Kidney (tissue), 14 donors: ENCODE results near the gene SNAI3. TPM values are rescaled to one million over a fixed set of nuclear protein-coding genes. Genes with fewer than 3 reads are reported as not detected.

ENCODE experiments used
- DNase-seq, 5 donors: peaks; one replicate each; pipeline ENCODE4 v3.0.0-alpha.2; 2013 to 2020
- FAIRE-seq: peaks from 2 replicates; lab custom pipeline; 2012; peaks lifted over from hg19 to GRCh38; lab: Jason Lieb, UNC
- H3K27ac ChIP-seq, 2 donors: one replicate each; pipeline ENCODE4 v1.7.0; 2013; ENCODE audit warnings: low read depth in 2 of 2, low read length in 2 of 2, inconsistent platforms in 1 of 2
- H3K27me3 ChIP-seq: one replicate; pipeline ENCODE4 v1.7.1; 2013; ENCODE audit warnings: low read length, inconsistent platforms; ENCODE audit not compliant: control insufficient read depth, insufficient read depth
- H3K36me3 ChIP-seq, 3 donors: one replicate each; pipeline versions ENCODE4 v1.7.0 to v1.7.1; 2013; ENCODE audit warnings: low read length in 3 of 3, control low read depth in 1 of 3, inconsistent platforms in 1 of 3; ENCODE audit not compliant: insufficient read depth in 3 of 3, control insufficient read depth in 2 of 3
- H3K4me1 ChIP-seq, 3 donors: one replicate each; pipeline versions ENCODE4 v1.7.0 to v1.7.1; 2013; ENCODE audit warnings: low read length in 3 of 3, inconsistent platforms in 1 of 3, low read depth in 1 of 3; ENCODE audit not compliant: control insufficient read depth in 2 of 3, insufficient read depth in 2 of 3
- H3K4me3 ChIP-seq, 3 donors: one replicate each; pipeline versions ENCODE4 v1.7.0 to v1.8.1; 2013; ENCODE audit warnings: low read length in 3 of 3, control low read depth in 1 of 3, inconsistent platforms in 1 of 3
- H3K9ac ChIP-seq, 3 donors: one replicate each; pipeline versions ENCODE4 v1.7.0 to v1.7.1; 2013; ENCODE audit warnings: low read length in 3 of 3, control low read depth in 1 of 3, inconsistent platforms in 1 of 3
- H3K9me3 ChIP-seq, 3 donors: one replicate each; pipeline versions ENCODE4 v1.7.0 to v1.7.1; 2013; ENCODE audit warnings: low read length in 3 of 3, control low read depth in 1 of 3, inconsistent platforms in 1 of 3; ENCODE audit not compliant: control insufficient read depth in 2 of 3, insufficient read depth in 1 of 3
- intact Hi-C: fragments of 100-400 bp; cut with DNase I; formaldehyde crosslinking; loops from one replicate; pipeline ENCODE4 v1.11.1; 2022
- polyA plus RNA-seq: library from polyadenylated mRNA; stranded (reverse); fragments of 350-450 nt; fragmentation: Illumina TruSeq; extraction: RNeasy Lipid Tissue Mini Kit (QIAGEN cat#74804); gene quantifications from one replicate; pipeline ENCODE4 v1.2.3, GENCODE V29; 2014; ENCODE audit warnings: low read depth, low replicate concordance; ENCODE audit not compliant: insufficient read depth
- total RNA-seq: library from RNA; stranded (reverse); fragmentation: NEBNext Ultra II Directional; extraction: Animal tissue kit (Norgen Biotek cat#: 25700); gene quantifications from one replicate; pipeline ENCODE4 v1.2.1, GENCODE V29; 2021
- TF ChIP-seq, protein P1 (sequence below): IDR thresholded peaks from 3 replicates; pipeline ENCODE4 v1.5.1; 2012; ENCODE audit warnings: mild to moderate bottlenecking, moderate library complexity, borderline replicate concordance; ENCODE audit not compliant: insufficient read depth; ENCODE audit errors: extremely low read depth
- donor health status: control.
- donor health status: control.
- donor health status: control.
- donor health status: control.
- donor health status: control.
- donor health status: DM: yes; HTN: yes; CAD: no.
- donor health status: Normal renal cell carcinoma (clear cell type).

Gene SNAI3
- total and polyA plus RNA-seq, 2 donors from 2014 or later, result 0.75 to 2.3 TPM

DNA sequence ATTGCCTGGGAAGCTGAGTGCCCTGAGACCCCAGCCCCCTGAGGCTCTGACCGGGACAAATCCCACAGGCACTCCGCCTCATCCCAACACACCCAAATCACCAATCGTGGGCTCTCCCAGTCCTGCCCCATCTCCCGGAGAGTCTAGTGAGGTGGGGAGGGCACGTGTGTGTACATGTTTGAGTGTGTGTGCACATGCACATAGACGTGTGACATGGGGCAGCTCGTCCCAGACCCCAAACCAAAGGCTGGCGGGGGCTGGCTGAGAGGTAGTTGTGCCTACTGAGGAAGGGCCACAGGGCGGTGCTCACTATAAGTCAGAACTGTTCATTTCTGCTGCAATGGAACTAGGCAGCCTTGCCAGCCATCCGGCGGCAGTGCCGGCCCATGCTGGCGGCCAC lies 8.6 kb downstream of the SNAI3 start:
- FAIRE-seq (no peak), DNase-seq (no peak)
- no peaks in the 10 kb centered on the region for H3K9me3 ChIP-seq
- H3K9ac ChIP-seq, result no peak overlapping the region
- TF ChIP-seq, protein P1, sequence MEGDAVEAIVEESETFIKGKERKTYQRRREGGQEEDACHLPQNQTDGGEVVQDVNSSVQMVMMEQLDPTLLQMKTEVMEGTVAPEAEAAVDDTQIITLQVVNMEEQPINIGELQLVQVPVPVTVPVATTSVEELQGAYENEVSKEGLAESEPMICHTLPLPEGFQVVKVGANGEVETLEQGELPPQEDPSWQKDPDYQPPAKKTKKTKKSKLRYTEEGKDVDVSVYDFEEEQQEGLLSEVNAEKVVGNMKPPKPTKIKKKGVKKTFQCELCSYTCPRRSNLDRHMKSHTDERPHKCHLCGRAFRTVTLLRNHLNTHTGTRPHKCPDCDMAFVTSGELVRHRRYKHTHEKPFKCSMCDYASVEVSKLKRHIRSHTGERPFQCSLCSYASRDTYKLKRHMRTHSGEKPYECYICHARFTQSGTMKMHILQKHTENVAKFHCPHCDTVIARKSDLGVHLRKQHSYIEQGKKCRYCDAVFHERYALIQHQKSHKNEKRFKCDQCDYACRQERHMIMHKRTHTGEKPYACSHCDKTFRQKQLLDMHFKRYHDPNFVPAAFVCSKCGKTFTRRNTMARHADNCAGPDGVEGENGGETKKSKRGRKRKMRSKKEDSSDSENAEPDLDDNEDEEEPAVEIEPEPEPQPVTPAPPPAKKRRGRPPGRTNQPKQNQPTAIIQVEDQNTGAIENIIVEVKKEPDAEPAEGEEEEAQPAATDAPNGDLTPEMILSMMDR, result no peak
- H3K27me3 ChIP-seq, result peaks cover 3% of the 10 kb centered on the region
- H3K27ac ChIP-seq, result no peak overlapping the region
- intact Hi-C loops, result no loop called here
- H3K4me1 ChIP-seq, result peaks cover 0 to 2% (median 0%) of the 10 kb centered on the region in 3 donors
- H3K36me3 ChIP-seq, result no peaks in the 10 kb centered on the region
- H3K4me3 ChIP-seq, result no peak overlapping the region

DNA sequence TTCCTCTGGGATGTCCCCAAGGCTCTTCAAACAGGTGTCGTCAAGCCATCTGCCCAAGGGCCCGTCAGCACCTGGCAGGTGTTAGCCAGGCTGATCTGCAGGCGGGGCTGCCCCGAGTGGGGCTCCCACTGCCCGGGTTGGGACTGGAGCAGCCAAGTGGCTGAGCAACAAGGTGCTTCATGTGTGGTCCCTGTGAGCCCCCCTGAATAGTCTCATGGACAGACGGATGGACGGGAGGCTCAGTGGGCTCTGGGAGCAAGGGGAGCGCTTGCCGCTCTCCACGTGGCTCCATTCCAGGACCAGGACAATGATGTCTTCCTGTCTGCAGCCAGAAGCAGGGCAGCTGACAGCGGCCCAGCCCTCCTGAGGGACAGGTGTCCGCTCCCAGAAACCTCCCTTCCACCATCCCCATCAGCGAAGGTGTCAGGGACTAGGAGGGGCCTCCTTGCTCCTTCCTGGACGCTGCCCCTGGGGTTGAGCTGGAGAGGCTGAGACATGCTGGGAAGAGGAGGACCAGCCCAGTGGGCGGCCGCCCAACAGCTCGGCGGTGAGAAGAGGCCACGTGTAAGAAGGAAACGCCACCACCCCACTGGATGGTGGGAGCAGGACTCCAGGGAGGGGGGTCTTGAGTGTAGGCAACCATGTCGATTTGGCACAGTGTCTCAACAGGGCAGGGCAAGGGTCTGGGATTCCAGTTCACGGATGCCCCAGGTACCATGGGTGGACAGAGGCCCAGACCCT lies 9.6 kb downstream of the SNAI3 start:
- DNase-seq (no peak), FAIRE-seq (no peak)
- H3K36me3 ChIP-seq, result no peaks in the 10 kb centered on the region

DNA sequence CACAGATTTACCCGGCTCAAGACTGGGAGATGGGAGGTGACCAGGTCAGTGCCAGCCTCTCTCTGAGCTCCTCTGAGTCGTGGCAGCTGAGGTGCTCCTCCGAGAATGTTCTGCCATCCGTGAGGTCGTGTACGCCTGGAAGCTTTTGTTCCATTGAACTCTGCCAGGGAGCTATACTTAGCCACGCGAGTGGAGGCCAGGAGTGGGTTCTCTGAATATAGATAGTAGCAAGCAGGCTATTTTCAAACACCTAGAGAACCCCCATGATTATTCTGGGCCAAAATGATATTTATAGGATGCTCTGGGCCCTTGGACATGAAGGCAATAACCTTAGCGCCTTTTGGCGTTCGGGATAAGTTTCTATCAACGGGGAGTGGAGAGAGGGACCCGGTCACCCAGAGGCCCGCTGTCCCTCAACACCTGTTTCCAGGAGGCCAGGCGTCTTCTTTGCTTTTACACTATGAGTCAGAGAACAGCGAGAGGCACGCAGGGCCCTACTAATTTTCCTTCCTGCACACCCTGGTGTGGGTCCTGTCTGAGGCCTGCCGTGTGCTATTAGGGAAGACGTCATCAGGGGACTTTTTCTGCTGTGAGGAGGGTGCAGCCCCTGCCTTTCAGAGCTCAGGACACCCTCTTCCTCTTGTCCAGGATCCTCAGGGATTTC lies 12.5 kb downstream of the SNAI3 start:
- no peak overlapping the region for H3K4me3 ChIP-seq
- no peaks in the 10 kb centered on the region for H3K27me3 ChIP-seq
- no peaks in the 10 kb centered on the region for H3K36me3 ChIP-seq
- peaks cover 0 to 2% (median 0%) of the 10 kb centered on the region in 3 donors for H3K4me1 ChIP-seq
- no peak overlapping the region for H3K9ac ChIP-seq
- DNase-seq (no peak), FAIRE-seq (no peak)
- intact Hi-C loops, result no loop called here
- H3K9me3 ChIP-seq, result no peaks in the 10 kb centered on the region
- TF ChIP-seq, protein P1, result no peak
- no peak overlapping the region for H3K27ac ChIP-seq

More for the DNA sequence above, 9.6 kb downstream of the SNAI3 start:
- no peak overlapping the region for H3K9ac ChIP-seq
- TF ChIP-seq, protein P1, result no peak
- H3K27ac ChIP-seq, result no peak overlapping the region
- intact Hi-C loops, result no loop called here
- no peaks in the 10 kb centered on the region for H3K9me3 ChIP-seq
- no peak overlapping the region for H3K4me3 ChIP-seq
- H3K27me3 ChIP-seq, result peaks cover 2% of the 10 kb centered on the region
- H3K4me1 ChIP-seq, result peaks cover 0 to 2% (median 0%) of the 10 kb centered on the region in 3 donors
